Esophagus muscularis mucosa (tissue), 3 donors: ENCODE results near the gene TRIM54.

Source experiments
- POLR2A ChIP-seq: fragments of 450-650 bp; IDR thresholded peaks from one replicate; pipeline ENCODE4 v1.6.1; 2017; ENCODE audit warnings: antibody characterized with exemption, moderate library complexity, mild to moderate bottlenecking, low read depth
- POLR2AphosphoS5 ChIP-seq, 2 donors: sonication (generic); formaldehyde crosslinking; IDR thresholded peaks; one replicate each; pipeline ENCODE4 v1.6.1; 2017; ENCODE audit warnings: antibody characterized with exemption in 2 of 2
- TF ChIP-seq, protein P1 (sequence below), 3 experiments: fragments of 200-600 bp in 2 of 3; fragments of 450-650 bp in 1 of 3; sonication (generic) in 2 of 3; IDR thresholded peaks; one replicate each; pipeline ENCODE4 v1.5.1; 2017 to 2019; ENCODE audit warnings: antibody characterized with exemption in 3 of 3, mild to moderate bottlenecking in 2 of 3, moderate library complexity in 1 of 3

DNA sequence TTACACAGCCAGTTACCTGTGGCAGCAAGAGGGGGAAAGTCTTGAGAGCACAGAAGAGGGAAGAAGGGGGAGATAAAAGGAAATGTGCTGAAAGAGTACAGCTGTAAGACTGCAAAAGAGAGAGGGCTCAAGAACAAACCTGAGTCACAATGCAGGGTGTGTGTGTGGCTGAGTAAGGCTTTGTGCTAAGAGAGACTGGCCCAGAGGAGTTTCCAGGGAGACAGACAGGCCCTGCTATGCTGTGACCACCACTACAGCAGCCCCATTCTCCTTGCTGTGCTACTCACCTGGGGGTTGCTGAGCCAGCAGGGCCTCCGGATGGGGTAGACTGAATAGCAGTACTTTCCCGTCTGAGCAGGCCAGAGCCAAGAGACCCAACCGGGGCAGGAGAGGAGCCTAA lies 53.1 kb downstream of the TRIM54 start:
- TF ChIP-seq, protein P1, sequence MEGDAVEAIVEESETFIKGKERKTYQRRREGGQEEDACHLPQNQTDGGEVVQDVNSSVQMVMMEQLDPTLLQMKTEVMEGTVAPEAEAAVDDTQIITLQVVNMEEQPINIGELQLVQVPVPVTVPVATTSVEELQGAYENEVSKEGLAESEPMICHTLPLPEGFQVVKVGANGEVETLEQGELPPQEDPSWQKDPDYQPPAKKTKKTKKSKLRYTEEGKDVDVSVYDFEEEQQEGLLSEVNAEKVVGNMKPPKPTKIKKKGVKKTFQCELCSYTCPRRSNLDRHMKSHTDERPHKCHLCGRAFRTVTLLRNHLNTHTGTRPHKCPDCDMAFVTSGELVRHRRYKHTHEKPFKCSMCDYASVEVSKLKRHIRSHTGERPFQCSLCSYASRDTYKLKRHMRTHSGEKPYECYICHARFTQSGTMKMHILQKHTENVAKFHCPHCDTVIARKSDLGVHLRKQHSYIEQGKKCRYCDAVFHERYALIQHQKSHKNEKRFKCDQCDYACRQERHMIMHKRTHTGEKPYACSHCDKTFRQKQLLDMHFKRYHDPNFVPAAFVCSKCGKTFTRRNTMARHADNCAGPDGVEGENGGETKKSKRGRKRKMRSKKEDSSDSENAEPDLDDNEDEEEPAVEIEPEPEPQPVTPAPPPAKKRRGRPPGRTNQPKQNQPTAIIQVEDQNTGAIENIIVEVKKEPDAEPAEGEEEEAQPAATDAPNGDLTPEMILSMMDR (IDR thresholded peaks at IDR 0.05), result no peak
- no peak for TF ChIP-seq POLR2A
- no peak for TF ChIP-seq POLR2AphosphoS5 (IDR thresholded peaks at IDR 0.05)
